Breast epithelium (tissue), 4 donors: ENCODE results near the gene SKAP2. TPM values are rescaled to one million over a fixed set of nuclear protein-coding genes. Genes with fewer than 3 reads are reported as not detected.

Experiments
- DNase-seq, 2 donors: peaks; one replicate each; pipeline ENCODE4 v3.0.0-alpha.2; 2019; ENCODE audit warnings: low spot score in 2 of 2
- H3K27ac ChIP-seq, 2 donors: fragments of 200-600 bp; sonication (generic) in 1 of 2; one replicate each; pipeline ENCODE4 v1.5.1; 2016 to 2019; ENCODE audit warnings: mild to moderate bottlenecking in 1 of 2
- H3K27me3 ChIP-seq, 2 donors: fragments of 200-600 bp; sonication (generic) in 1 of 2; one replicate each; pipeline versions ENCODE4 v1.5.1 to v1.6.0; 2017 to 2019; ENCODE audit warnings: control low read depth in 1 of 2, mild to moderate bottlenecking in 1 of 2
- H3K36me3 ChIP-seq: fragments of 200-600 bp; one replicate; pipeline ENCODE4 v1.5.1; 2019
- H3K4me1 ChIP-seq, 2 donors: fragments of 200-600 bp; sonication (generic); one replicate each; pipeline ENCODE4 v1.5.1; 2016 to 2019; ENCODE audit warnings: control low read depth in 1 of 2
- H3K4me3 ChIP-seq, 3 donors: fragments of 200-600 bp; sonication (generic); 1 replicate in 2 of 3; 2 replicates in 1 of 3; pipeline ENCODE4 v1.5.1; 2016 to 2019; ENCODE audit warnings: mild to moderate bottlenecking in 3 of 3, moderate library complexity in 2 of 3
- H3K9me3 ChIP-seq, 2 donors: fragments of 200-600 bp; sonication (generic) in 1 of 2; one replicate each; pipeline ENCODE4 v1.5.1; 2016 to 2019; ENCODE audit warnings: control low read depth in 1 of 2
- POLR2A ChIP-seq: fragments of 450-650 bp; IDR thresholded peaks from one replicate; pipeline ENCODE4 v1.6.1; 2016; ENCODE audit warnings: antibody characterized with exemption, mild to moderate bottlenecking, moderate library complexity
- POLR2AphosphoS5 ChIP-seq, 3 donors: sonication (generic); formaldehyde crosslinking; IDR thresholded peaks; one replicate each; pipeline ENCODE4 v1.6.1; 2017; ENCODE audit warnings: antibody characterized with exemption in 3 of 3
- intact Hi-C: fragments of 100-400 bp; cut with DNase I; formaldehyde crosslinking; loops from one replicate; pipeline ENCODE4 v1.15.1; 2023; ENCODE audit warnings: low total_unique reads
- total RNA-seq, 3 donors: library from RNA; depleted of rRNA; stranded (reverse); fragments of >200 nt; gene quantifications; one replicate each; pipeline ENCODE4 v1.1.0, GENCODE V29; 2016
- TF ChIP-seq, protein P1 (sequence below), 3 donors: fragments of 450-650 bp; IDR thresholded peaks; one replicate each; pipeline ENCODE4 v1.5.1; 2016 to 2017; ENCODE audit warnings: antibody characterized with exemption in 3 of 3, mild to moderate bottlenecking in 3 of 3, moderate library complexity in 3 of 3

Gene SKAP2
- total RNA-seq, 3 donors from 2014 or later, result 26.5 to 46.5 (median 35.7) TPM

DNA sequence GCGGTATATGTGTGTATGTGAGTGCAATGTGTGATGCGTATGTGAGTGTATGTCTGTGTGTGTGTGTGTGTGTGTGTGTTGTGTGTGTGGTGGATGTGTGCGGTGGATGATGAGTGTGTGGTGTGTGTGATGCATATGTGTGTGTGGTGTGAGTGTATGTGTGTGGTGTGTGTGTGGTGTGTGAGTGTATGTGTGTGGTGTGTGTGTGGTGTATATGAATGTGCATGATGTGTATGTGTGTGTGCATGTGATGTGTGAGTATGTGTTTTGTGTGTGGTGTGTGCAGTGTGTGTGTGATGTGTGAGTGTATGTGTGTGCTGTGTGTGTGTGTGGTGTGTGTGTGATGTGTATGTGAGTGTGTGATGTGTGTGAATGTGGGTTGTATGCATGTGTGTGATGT is 222.0 kb downstream of the SKAP2 start:
- TF ChIP-seq POLR2AphosphoS5 (IDR thresholded peaks at IDR 0.05), result no peak
- no peak for TF ChIP-seq POLR2A
- TF ChIP-seq, protein P1, sequence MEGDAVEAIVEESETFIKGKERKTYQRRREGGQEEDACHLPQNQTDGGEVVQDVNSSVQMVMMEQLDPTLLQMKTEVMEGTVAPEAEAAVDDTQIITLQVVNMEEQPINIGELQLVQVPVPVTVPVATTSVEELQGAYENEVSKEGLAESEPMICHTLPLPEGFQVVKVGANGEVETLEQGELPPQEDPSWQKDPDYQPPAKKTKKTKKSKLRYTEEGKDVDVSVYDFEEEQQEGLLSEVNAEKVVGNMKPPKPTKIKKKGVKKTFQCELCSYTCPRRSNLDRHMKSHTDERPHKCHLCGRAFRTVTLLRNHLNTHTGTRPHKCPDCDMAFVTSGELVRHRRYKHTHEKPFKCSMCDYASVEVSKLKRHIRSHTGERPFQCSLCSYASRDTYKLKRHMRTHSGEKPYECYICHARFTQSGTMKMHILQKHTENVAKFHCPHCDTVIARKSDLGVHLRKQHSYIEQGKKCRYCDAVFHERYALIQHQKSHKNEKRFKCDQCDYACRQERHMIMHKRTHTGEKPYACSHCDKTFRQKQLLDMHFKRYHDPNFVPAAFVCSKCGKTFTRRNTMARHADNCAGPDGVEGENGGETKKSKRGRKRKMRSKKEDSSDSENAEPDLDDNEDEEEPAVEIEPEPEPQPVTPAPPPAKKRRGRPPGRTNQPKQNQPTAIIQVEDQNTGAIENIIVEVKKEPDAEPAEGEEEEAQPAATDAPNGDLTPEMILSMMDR (IDR thresholded peaks at IDR 0.05), result no peak
- H3K4me3 ChIP-seq, result no peak overlapping the region
- no peaks in the 10 kb centered on the region for H3K36me3 ChIP-seq
- intact Hi-C loops, result no loop called here
- no peaks in the 10 kb centered on the region for H3K4me1 ChIP-seq
- DNase-seq, result no peak
- H3K27me3 ChIP-seq, result no peaks in the 10 kb centered on the region
- no peaks in the 10 kb centered on the region for H3K9me3 ChIP-seq
- H3K27ac ChIP-seq, result no peak overlapping the region

DNA sequence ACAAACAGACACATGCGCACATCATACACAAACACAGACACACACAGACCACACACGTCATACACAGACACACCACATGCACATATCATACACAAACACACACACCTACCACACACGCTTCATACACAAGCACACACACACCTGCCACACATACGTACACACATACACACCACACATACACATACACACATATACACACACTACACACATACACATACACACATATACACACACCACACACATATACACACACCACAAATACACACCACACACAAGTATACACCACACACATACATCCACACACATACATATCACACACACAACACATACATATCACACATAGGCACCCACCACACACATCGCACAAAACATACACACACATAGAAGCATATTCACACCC is 224.7 kb downstream of the SKAP2 start:
- no peak for DNase-seq
- TF ChIP-seq, protein P1 (IDR thresholded peaks at IDR 0.05), result no peak
- TF ChIP-seq POLR2AphosphoS5 (IDR thresholded peaks at IDR 0.05), result no peak
- no peak for TF ChIP-seq POLR2A
- no peaks in the 10 kb centered on the region for H3K36me3 ChIP-seq
- intact Hi-C loops, result loop anchor here (5.0 kb wide), 1 partner anchor 843 kb away; no protein-coding TSS in a partner anchor
- no peaks in the 10 kb centered on the region for H3K4me1 ChIP-seq
- H3K9me3 ChIP-seq, result no peaks in the 10 kb centered on the region
- no peak overlapping the region for H3K4me3 ChIP-seq
- H3K27ac ChIP-seq, result no peak overlapping the region
- H3K27me3 ChIP-seq, result no peaks in the 10 kb centered on the region

DNA sequence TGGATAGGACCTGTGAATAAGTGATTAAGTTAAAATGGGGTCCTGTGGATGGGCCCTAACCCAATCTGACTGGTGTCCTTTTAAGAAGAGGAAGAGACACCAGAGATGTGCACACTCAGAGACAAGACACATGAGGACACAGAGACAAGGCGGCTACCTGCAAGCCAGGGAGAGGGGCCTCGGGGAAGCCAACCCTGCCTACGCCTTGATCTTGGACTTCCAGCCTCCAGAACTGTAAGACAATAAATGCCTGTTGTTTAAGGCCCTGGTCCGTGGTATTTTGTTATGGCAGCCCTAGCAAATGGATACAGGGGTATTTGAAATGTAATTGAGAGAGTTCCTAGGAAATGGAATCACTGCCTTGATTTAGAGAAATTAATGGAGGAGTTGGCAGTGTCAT is 225.3 kb downstream of the SKAP2 start:
- no peak overlapping the region for H3K27ac ChIP-seq
- H3K9me3 ChIP-seq, result no peaks in the 10 kb centered on the region
- intact Hi-C loops, result loop anchor here (5.0 kb wide), 1 partner anchor 843 kb away; no protein-coding TSS in a partner anchor
- no peaks in the 10 kb centered on the region for H3K27me3 ChIP-seq
- H3K4me1 ChIP-seq, result no peaks in the 10 kb centered on the region
- H3K36me3 ChIP-seq, result no peaks in the 10 kb centered on the region
- no peak overlapping the region for H3K4me3 ChIP-seq
- TF ChIP-seq POLR2AphosphoS5 (IDR thresholded peaks at IDR 0.05), result no peak
- TF ChIP-seq, protein P1 (IDR thresholded peaks at IDR 0.05), result no peak
- TF ChIP-seq POLR2A, result no peak
- DNase-seq, result no peak

DNA sequence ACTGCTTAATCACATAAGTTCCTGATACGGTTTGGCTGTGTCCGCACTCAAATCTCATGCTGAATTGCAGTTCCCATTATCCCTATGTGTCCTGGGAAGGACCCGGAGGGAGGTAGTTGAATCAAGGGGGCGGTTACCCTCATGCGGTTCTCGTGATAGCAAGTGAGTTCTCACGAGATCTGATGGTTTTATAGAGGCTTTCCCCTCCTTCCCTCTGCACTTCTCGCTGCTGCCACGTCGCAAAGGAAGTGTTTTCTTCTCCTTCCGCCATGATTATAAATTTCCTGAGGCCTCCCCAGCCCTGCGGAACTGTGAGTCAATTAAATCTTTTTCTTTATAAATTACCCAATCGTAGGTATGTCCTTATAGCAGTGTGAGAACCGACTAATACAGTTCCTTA is 226.2 kb downstream of the SKAP2 start:
- no peaks in the 10 kb centered on the region for H3K36me3 ChIP-seq
- H3K9me3 ChIP-seq, result no peaks in the 10 kb centered on the region
- no peak overlapping the region for H3K4me3 ChIP-seq
- no peaks in the 10 kb centered on the region for H3K4me1 ChIP-seq
- no peak for DNase-seq
- H3K27ac ChIP-seq, result no peak overlapping the region
- TF ChIP-seq POLR2A, result no peak
- TF ChIP-seq, protein P1 (IDR thresholded peaks at IDR 0.05), result no peak
- TF ChIP-seq POLR2AphosphoS5 (IDR thresholded peaks at IDR 0.05), result no peak
- intact Hi-C loops, result loop anchor here (5.0 kb wide), 1 partner anchor 844 kb away; no protein-coding TSS in a partner anchor
- no peaks in the 10 kb centered on the region for H3K27me3 ChIP-seq

DNA sequence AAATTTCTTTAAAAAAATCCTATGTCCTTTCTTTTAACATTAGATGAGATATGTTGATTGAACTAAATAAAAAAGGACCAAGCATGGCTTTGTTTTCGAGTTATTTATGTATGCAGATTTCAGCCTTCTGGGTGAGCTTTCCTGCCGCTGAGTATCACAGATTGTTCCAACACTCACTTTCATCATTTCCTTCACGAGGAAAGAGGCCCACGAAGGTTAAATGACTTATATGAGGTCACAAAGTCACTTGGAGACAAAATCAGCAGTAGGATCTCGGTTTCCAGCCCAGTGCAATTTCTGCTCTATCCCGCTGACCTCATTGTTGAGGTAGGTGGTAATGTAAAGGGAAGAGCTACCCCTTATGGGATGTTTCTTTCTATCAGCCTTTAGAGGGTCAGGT is 226.8 kb downstream of the SKAP2 start:
- H3K36me3 ChIP-seq, result no peaks in the 10 kb centered on the region
- H3K4me1 ChIP-seq, result no peaks in the 10 kb centered on the region
- no peaks in the 10 kb centered on the region for H3K27me3 ChIP-seq
- intact Hi-C loops, result loop anchor here (5.0 kb wide), 1 partner anchor 845 kb away; no protein-coding TSS in a partner anchor
- no peaks in the 10 kb centered on the region for H3K9me3 ChIP-seq
- no peak for TF ChIP-seq POLR2AphosphoS5 (IDR thresholded peaks at IDR 0.05)
- no peak for DNase-seq
- H3K27ac ChIP-seq, result no peak overlapping the region
- H3K4me3 ChIP-seq, result no peak overlapping the region

DNA sequence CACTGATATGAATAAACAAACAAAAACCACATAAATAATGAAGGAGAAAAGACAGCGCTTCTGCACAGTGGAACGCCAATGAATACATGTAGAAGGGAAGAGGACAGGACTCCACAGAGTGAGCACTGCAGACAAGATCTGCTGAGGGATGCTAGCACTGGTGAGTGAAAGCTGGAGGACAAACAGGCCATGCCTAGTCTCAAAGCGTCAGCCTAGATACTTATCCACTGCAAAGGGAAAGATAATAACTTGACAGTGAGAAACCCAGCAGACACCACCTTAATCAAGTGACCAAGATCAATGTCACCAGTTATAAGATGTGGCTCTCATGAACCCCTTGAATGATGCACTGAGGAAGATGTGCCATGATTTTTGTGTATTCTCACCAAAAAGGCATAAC is 227.6 kb downstream of the SKAP2 start:
- no peak overlapping the region for H3K4me3 ChIP-seq
- intact Hi-C loops, result loop anchor here (5.0 kb wide), 1 partner anchor 845 kb away; no protein-coding TSS in a partner anchor
- H3K9me3 ChIP-seq, result no peaks in the 10 kb centered on the region
- H3K27me3 ChIP-seq, result no peaks in the 10 kb centered on the region
- DNase-seq, result no peak
- no peaks in the 10 kb centered on the region for H3K4me1 ChIP-seq
- H3K27ac ChIP-seq, result no peak overlapping the region
- TF ChIP-seq, protein P1 (IDR thresholded peaks at IDR 0.05), result no peak
- TF ChIP-seq POLR2AphosphoS5 (IDR thresholded peaks at IDR 0.05) (no peak), POLR2A (no peak)
- no peaks in the 10 kb centered on the region for H3K36me3 ChIP-seq
